HCEC 1CT (cell line): ENCODE measurements around the gene CELF5.
"Not testable (repeated sequence)": the region's sequence is repeated elsewhere in the genome, so short reads cannot be mapped to it uniquely, and the experiment has no call there.

Source experiments
- DNase-seq: peaks from one replicate; pipeline ENCODE4 v3.0.0-alpha.2; 2017

The CELF5 gene

GRCh38 chr19:3296446-3296845, 72.0 kb downstream of the CELF5 start:
- DNase-seq = no peak

GRCh38 chr19:3298853-3299449, 74.5 kb downstream of the CELF5 start:
- no peak for DNase-seq

GRCh38 chr19:3300566-3300965, 76.1 kb downstream of the CELF5 start:
- not testable (repeated sequence) for DNase-seq

- no peak for DNase-seq
Measured at GRCh38 chr19:3302755-3303154, 78.3 kb downstream of the CELF5 start.

- DNase-seq = peak; percentile 39
Measured at GRCh38 chr19:3304871-3305423, 80.5 kb downstream of the CELF5 start.

- DNase-seq = no peak
Measured at GRCh38 chr19:3309724-3310123, 85.3 kb downstream of the CELF5 start.

- DNase-seq = no peak
Measured at GRCh38 chr19:3310280-3310679, 85.8 kb downstream of the CELF5 start.

- DNase-seq = no peak
Measured at GRCh38 chr19:3310711-3311110, 86.2 kb downstream of the CELF5 start.

- no peak for DNase-seq
Measured at GRCh38 chr19:3313199-3313575, 88.7 kb downstream of the CELF5 start.

GRCh38 chr19:3314962-3315675, 90.7 kb downstream of the CELF5 start:
- DNase-seq = no peak

GRCh38 chr19:3315676-3315973, 91.2 kb downstream of the CELF5 start:
- DNase-seq = no peak

- DNase-seq = no peak
Measured at GRCh38 chr19:3316132-3316648, 91.7 kb downstream of the CELF5 start.

GRCh38 chr19:3316659-3317207, 92.3 kb downstream of the CELF5 start:
- DNase-seq = no peak

GRCh38 chr19:3319643-3320353, 95.3 kb downstream of the CELF5 start:
- no peak for DNase-seq

- DNase-seq = no peak
Measured at GRCh38 chr19:3320354-3320670, 95.9 kb downstream of the CELF5 start.

GRCh38 chr19:3320853-3321252, 96.4 kb downstream of the CELF5 start:
- DNase-seq = no peak

- DNase-seq = no peak
Measured at GRCh38 chr19:3321696-3322095, 97.2 kb downstream of the CELF5 start.

- no peak for DNase-seq
Measured at GRCh38 chr19:3322199-3322978, 97.9 kb downstream of the CELF5 start.

GRCh38 chr19:3323026-3323425, 98.6 kb downstream of the CELF5 start:
- DNase-seq = no peak

- DNase-seq = no peak
Measured at GRCh38 chr19:3323658-3324057, 99.2 kb downstream of the CELF5 start.

- DNase-seq = no peak
Measured at GRCh38 chr19:3324405-3324856, 100.0 kb downstream of the CELF5 start.

GRCh38 chr19:3325451-3325850, 101.0 kb downstream of the CELF5 start:
- no peak for DNase-seq

- DNase-seq = no peak
Measured at GRCh38 chr19:3328743-3329142, 104.3 kb downstream of the CELF5 start.
